ENCODE data around the gene IRGC.
"Not testable (repeated sequence)": the region's sequence is repeated elsewhere in the genome, so short reads cannot be mapped to it uniquely, and the experiment has no call there.

IRGC gene

DNA sequence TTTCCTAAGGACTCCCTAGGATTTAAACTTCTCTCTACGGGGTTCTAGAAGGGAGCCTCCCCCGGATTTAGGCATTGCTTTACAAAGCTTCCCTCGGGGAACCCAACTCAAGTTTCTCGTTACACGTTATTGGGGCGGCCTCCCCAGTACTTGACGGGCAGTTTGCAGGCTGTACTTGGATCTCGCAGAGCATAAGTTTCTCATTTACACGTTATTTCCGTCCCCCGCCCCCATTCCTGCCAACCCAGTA lies 38.3 kb downstream of the IRGC start:
- no peak for DNase-seq (ENCODE audit: low read depth, low spot score)

DNA sequence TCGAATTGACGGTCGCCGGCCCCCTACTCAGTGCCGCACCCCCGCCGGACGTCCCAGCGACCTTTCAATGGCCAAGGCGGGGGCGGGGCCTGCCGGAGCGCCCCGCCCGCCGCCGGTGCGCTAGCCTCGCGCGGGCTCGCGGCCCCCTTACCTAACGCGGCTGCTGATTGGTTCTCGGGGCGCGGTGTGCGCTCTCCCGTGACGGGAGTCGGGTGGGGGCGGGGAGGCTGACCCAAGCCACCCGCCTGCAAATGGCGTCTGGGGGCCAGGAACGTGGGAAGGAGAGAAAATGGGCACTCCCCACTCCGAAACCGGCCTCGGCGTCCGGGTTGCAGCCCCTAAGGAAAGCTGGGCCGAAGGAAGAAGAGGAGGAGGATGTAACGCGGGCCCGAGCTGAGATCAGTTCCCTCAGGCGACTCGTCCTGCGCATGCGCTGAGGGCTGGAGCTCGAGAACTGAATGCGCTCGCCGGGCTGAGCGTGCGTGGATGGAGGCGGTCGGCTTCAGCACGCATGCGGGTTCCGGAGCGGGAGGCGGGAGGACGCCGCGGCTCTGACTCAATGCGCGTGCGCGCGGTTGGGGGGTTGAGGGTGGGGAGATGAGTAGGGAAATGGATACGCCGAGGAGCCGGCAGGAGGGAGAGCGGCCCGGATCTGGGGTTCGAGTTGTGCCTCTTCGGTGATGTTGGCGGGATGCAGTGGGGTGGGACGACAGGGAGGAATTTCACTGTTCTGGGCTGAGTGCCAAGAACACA lies 38.8 kb downstream of the IRGC start, which contains the start of gene SMG9:
Gene SMG9 (minus strand): TSS at position 460 of the 753 bp plus-strand sequence. CDS start 4,221 bp downstream, outside the sequence.
- DNase-seq (ENCODE audit: low read depth, low spot score): peak; percentile 95

- peak; percentile 26 for DNase-seq (ENCODE audit: low read depth, low spot score)
Measured at GRCh38 chr19:43755256-43755801, 39.5 kb downstream of the IRGC start.

GRCh38 chr19:43759515-43759914 lies 43.6 kb downstream of the IRGC start:
- DNase-seq (ENCODE audit: low read depth, low spot score): peak; percentile 36

DNA sequence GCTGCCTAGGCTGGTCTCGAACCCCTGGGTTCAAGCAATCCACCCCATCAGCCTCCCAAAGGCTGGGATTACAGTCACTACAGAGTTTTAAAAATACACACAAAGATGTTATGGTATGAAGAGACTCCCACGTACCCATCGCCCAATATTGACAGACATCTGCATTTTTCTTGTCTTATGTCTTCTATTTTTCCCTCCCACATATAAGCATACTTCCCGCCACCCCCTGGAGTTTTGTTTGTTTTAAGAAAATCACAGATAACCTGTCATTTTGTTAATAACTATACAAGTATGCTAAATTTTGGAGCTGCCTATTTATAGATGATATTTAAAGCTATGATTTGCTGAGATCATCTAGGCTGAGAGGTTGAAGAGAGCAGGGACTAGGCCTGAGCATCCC lies 45.1 kb downstream of the IRGC start:
- DNase-seq (ENCODE audit: low read depth, low spot score): no peak

DNA sequence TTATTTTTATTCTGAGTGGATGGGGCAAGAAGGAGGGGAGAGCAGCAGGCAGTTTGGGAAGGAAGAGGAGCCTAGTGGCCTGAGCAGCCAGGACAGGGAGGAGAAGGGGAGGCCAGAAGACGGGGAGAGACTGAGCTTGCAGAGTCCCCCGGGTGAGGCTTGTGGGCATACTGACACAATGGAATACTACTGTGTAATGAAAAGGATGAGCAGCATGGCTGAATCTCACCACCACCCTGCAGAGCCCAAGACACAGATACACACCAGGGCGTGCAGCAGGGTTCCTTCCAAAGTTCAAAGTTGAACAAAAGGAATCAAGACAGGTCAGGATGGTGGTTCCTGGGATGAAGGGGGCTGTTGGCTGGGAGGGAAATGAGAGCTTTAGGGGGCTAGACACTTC lies 46.9 kb downstream of the IRGC start:
- no peak for DNase-seq (ENCODE audit: low read depth, low spot score)

DNA sequence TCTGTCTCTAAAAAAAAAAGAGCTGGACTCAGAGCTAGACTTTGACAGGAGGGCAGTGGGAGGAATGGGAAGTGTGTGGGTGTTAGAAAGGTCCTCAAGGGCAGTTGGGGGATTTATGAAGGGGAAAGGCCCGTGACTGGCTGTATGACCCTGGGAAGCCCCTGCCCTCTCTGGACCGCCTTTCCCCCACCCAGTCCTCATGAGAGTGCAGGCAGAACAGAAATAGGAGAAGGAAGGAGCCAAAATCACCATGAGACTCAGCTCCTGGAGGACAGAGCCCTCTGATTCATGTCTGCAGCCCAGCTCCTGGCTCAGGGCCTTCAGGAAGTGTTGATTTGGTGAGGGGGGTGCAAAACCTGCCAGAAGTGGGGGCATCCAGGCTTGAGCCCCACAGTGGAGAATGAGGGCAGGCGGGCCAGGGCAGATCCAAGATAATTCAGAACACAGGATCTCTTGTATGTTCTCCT lies 47.6 kb downstream of the IRGC start:
- no peak for DNase-seq (ENCODE audit: low read depth, low spot score)

DNA sequence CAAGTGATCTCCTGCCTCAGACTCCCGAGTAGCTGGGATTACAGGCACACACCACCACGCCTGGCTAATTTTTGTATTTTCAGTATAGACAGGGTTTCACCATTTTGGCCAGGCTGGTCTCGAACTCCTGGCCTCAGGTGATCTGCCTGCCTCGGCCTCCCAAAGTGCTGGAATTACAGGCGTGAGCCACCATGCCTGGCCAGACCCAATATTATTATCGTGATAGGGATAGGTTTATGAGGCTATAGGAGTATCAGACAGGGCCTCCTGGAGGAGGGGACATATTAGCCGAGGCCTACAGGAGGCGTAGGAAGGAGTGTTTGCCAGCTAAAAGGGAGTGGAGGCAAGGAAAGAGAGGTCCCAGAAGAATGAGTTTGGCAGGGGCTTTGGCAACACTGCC lies 48.8 kb downstream of the IRGC start:
- DNase-seq (ENCODE audit: low read depth, low spot score): not testable (repeated sequence)

- DNase-seq (ENCODE audit: low read depth, low spot score): peak; percentile 73
Measured at GRCh38 chr19:43765109-43765876, 49.4 kb downstream of the IRGC start.

DNA sequence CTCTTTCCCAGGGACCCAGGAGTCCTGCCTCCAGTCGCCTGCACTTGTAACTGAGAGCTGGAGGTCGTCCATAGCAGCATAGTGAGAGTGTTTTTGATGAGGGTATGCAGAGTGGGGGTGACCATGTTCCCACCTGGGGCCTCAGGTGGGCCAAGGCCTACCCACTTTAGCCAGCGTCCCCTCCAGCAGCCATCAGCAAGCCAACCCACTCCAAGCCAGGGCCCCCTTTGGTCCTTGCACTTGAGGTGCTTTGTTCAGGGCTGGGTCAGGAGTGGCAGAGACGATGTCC lies 50.8 kb downstream of the IRGC start:
- DNase-seq (ENCODE audit: low read depth, low spot score): no peak

DNA sequence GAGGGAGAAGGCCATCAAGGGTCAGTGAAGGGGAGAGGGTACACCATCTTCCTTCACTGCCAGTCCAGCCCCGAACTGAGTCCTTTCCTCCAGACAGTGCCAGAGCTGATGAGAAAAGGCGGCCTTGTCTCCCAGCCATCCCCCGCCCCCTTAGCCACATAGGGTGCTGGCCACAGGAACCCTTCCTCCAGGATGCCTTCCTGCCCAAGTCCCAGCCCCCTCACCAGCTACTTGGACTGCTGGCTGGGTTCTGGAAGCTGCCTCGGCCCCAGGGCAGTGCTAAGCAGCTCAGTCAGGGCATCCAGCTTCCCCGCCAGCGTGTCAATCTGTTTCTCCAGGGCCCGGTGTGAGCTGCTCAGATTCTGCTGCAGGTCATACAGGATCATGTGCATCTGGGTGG lies 51.4 kb downstream of the IRGC start:
- no peak for DNase-seq (ENCODE audit: low read depth, low spot score)

- DNase-seq (ENCODE audit: low read depth, low spot score): no peak
Measured at GRCh38 chr19:43767818-43768217, 51.9 kb downstream of the IRGC start.

DNA sequence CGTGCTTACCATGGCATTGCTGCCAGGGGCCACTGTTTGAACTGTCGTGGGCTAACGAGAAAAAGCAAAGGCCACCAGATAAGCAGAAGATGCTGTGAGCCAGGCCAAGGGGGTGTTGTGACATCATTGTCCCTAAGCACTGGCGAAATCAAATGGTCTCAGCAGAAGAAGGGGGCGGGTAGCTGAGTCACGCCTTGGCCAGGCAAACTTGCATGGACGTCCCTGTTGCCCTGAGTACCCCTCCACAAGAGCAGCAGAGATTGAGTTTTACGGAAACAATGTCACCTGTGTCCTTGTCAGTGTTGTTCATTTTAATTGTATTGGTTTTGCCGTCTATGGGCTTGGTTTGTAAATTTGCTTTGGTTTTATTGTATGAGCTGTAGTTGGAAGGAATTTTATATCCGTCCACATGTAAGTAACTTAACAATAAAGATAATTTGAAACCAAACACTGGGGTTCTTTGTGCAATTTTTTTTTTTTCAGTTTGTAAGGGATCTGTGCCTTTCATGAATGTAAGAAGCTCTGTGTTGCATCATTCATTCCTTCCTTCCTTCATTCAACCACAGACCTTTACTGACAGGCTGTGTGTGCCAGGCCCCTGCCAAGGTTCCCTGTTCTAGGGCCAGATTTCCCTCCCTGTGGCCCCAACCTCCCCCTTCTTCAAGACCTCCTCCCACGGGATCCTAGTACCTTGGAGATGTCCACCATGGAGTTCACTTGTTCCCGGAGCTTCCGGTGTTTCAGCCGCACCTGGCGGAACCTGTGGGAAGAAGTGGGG lies 52.6 kb downstream of the IRGC start:
- DNase-seq (ENCODE audit: low read depth, low spot score): no peak

DNA sequence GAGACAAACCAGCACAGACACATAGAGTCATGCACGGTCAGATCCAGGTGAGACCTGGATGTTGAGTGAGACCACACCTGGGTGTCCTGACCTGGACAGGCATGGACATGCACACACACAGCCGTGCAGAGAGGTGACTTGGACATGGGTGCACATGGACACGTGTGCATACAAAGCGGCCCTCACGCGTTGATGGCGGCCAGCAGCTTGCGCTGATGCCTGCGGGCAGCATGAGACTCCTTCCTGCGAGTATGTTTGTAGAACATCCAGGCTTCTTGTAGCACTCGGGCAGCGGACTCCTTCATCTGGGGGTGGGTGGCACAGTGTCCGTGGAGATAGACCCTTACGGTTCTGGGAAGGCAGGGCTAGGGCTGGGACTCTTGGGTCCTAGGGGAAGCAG lies 53.4 kb downstream of the IRGC start:
- no peak for DNase-seq (ENCODE audit: low read depth, low spot score)
